Naive B cell (primary cell): ENCODE results near the gene VPS33B. TPM values are rescaled to one million over a fixed set of nuclear protein-coding genes. Genes with fewer than 3 reads are reported as not detected.
A peak's percentile ranks its signal among the peaks of the same experiment; 100 is the strongest.

Experiments
- ATAC-seq, 2 donors: fragments of 150-1000 bp; cut with Tn5 transposase; 2 replicates each; pipeline ENCODE4 v1.10.0; 2021; ENCODE audit warnings: low read depth in 2 of 2, mild to moderate bottlenecking in 2 of 2, moderate library complexity in 2 of 2
- DNase-seq: peaks from one replicate; pipeline ENCODE4 v3.0.0; 2022
- H3K27ac Mint-ChIP-seq, 6 donors: one replicate each; pipeline ENCODE4 v1.8.0; 2020 to 2022; ENCODE audit warnings: mild to moderate bottlenecking in 6 of 6, mixed read lengths in 6 of 6, moderate library complexity in 5 of 6, inconsistent platforms in 2 of 6
- H3K27me3 Mint-ChIP-seq, 3 donors: one replicate each; pipeline ENCODE4 v1.8.0; 2021 to 2022; ENCODE audit warnings: mixed read lengths in 3 of 3, mild to moderate bottlenecking in 1 of 3
- H3K36me3 Mint-ChIP-seq, 2 donors: one replicate each; pipeline ENCODE4 v1.8.0; 2020 to 2022; ENCODE audit warnings: mixed read lengths in 2 of 2, inconsistent platforms in 1 of 2, mild to moderate bottlenecking in 1 of 2
- H3K4me1 Mint-ChIP-seq, 3 donors: one replicate each; pipeline ENCODE4 v1.8.0; 2020 to 2022; ENCODE audit warnings: mixed read lengths in 3 of 3, inconsistent platforms in 1 of 3, mild to moderate bottlenecking in 1 of 3, moderate library complexity in 1 of 3
- H3K4me3 Mint-ChIP-seq, 8 donors: one replicate each; pipeline ENCODE4 v1.8.0; 2020 to 2022; ENCODE audit warnings: mild to moderate bottlenecking in 8 of 8, mixed read lengths in 8 of 8, moderate library complexity in 8 of 8, inconsistent platforms in 2 of 8
- H3K9me3 Mint-ChIP-seq, 7 donors: one replicate each; pipeline ENCODE4 v1.8.0; 2020 to 2022; ENCODE audit warnings: mixed read lengths in 7 of 7, mild to moderate bottlenecking in 5 of 7, inconsistent platforms in 2 of 7, moderate library complexity in 1 of 7
- polyA plus RNA-seq, 6 donors: library from polyadenylated mRNA; unstranded; fragments of 300-500 nt; fragmentation: Illumina TruSeq; gene quantifications; one replicate each; pipeline ENCODE4 v1.2.3, GENCODE V29; 2021; ENCODE audit warnings: low read depth in 6 of 6

The VPS33B gene
- polyA plus RNA-seq, 6 donors from 2014 or later = 4.6 to 7.5 (median 6.5) TPM

DNA sequence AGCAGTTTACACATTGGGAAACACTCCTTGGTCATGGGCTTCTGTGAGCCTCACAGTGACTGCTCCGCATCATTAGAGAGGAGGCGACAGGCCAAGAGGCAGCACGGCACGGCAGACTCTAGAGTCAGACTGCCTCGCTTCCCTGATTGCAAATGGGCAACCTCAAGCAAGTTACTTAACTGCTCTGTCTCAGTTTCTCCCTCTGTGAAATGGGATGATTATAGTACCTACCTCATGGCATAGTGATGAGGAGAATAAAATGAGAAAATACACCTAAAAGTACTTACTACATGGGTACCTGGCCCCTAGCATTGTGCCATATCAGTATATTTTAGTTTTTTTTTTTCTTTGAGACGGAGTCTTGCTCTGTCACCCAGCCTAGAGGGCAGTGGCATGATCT, 71.7 kb downstream of the VPS33B start:
- DNase-seq (no peak), ATAC-seq (no peak)
- no peaks in the 10 kb centered on the region for H3K27me3 Mint-ChIP-seq
- peak overlapping the region in 1 of 6 donors; percentile 41 for H3K27ac Mint-ChIP-seq
- H3K36me3 Mint-ChIP-seq = peaks cover 5 to 14% of the 10 kb centered on the region in 2 donors
- H3K4me1 Mint-ChIP-seq = peaks cover 7 to 12% (median 10%) of the 10 kb centered on the region in 3 donors
- H3K9me3 Mint-ChIP-seq = no peaks in the 10 kb centered on the region
- H3K4me3 Mint-ChIP-seq = no peak overlapping the region

GRCh38 chr15:90949979-90950675, 72.3 kb downstream of the VPS33B start:
- DNase-seq (no peak), ATAC-seq (no peak)
- H3K27ac Mint-ChIP-seq = no peak overlapping the region
- H3K4me3 Mint-ChIP-seq = no peak overlapping the region
- H3K36me3 Mint-ChIP-seq = peaks cover 5 to 14% of the 10 kb centered on the region in 2 donors
- H3K4me1 Mint-ChIP-seq = peaks cover 7 to 12% (median 10%) of the 10 kb centered on the region in 3 donors
- H3K27me3 Mint-ChIP-seq = no peaks in the 10 kb centered on the region
- no peaks in the 10 kb centered on the region for H3K9me3 Mint-ChIP-seq

Other genes with a start within 250 kb of the VPS33B start
- 1 to 10 TPM; 3.7 to 9.8 (median 5.8) TPM for gene FURIN, start 154.0 kb downstream of the VPS33B start, polyA plus RNA-seq
- gene FES, start 138.1 kb downstream of the VPS33B start, polyA plus RNA-seq = 10 to 100 TPM in 2 of 6 donors, 1 to 10 TPM in 4; 4.1 to 17.2 (median 7.9) TPM
- 1 to 10 TPM; 1.4 to 8.9 (median 6.5) TPM for gene MAN2A2, start 119.3 kb downstream of the VPS33B start, polyA plus RNA-seq
- gene HDDC3, start 90.0 kb downstream of the VPS33B start, polyA plus RNA-seq = 10 to 100 TPM; 24.6 to 39.5 (median 35.0) TPM
- gene UNC45A, start 87.3 kb downstream of the VPS33B start, polyA plus RNA-seq = 10 to 100 TPM; 54.9 to 76.1 (median 60.9) TPM
- gene RCCD1, start 67.7 kb downstream of the VPS33B start, polyA plus RNA-seq = 1 to 10 TPM; 4.0 to 6.6 (median 5.2) TPM
- 1 to 10 TPM in 5 of 6 donors, not detected in 1; 1.8 to 8.9 (median 3.9) TPM for gene PRC1, start 28.1 kb downstream of the VPS33B start, polyA plus RNA-seq
- under 1 TPM in 2 of 6 donors, not detected in 4; 0.04 to 0.12 TPM for gene SV2B, start 77.7 kb upstream of the VPS33B start, polyA plus RNA-seq